ENCODE measurements around the gene CCZ1. TPM values are rescaled to one million over a fixed set of nuclear protein-coding genes. Genes with fewer than 3 reads are reported as not detected.
A peak's percentile ranks its signal among the peaks of the same experiment; 100 is the strongest.
"Not testable (repeated sequence)": the region's sequence is repeated elsewhere in the genome, so short reads cannot be mapped to it uniquely, and the experiment has no call there.

CCZ1 gene
- 10 to 100 TPM; 46.6 to 83.7 (median 59.5) TPM for polyA plus RNA-seq

DNA sequence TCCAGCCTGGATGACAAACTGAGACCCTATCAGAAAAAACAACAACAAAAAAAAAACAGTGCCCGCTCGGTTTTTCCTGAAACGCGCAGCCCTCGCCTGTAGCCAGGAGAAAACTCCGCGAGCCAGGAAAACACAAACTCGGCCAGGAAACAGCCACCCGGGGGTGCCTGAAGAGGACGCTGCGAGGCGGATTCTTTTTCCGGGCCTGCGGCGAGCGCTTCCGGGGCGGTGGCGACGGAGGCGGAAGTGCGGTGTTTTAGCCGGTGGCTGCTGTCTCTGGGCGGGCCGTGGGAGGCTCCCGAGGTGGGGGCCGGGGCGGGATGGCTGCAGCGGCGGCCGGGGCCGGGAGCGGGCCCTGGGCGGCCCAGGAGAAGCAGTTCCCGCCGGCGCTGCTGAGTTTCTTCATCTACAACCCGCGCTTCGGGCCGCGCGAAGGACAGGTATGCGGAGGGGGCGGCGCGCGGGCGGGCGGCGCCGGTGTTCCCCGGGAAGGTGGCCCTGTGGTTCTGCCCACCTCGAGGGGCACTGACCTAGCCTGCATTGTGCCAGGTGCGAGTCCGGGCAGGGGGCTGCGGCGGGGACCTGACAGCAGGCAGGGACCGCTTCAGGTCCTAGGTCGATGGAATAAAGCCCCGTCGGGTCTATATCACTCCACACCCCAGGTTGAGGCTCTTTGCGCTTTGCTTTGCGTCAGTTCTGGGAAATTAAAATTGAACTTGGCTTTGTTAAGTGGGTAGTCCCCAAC lies at the start of gene CCZ1:
Gene CCZ1, plus strand, starts transcription at position 254 of the 745 bp plus-strand sequence. Its CDS starts 67 bp downstream, at position 321.
- peak within 1 kb of the TSS; percentile 81 to 90 (median 88) for H3K4me3 Mint-ChIP-seq
- H3K27ac Mint-ChIP-seq, result peak within 1 kb of the TSS; percentile 80 to 93 (median 88)
- H3K36me3 Mint-ChIP-seq; H3K9me3 Mint-ChIP-seq; H3K27me3 Mint-ChIP-seq (ENCODE audit: low read depth in 3 of 3): not testable (repeated sequence)
- peak; percentile 59 to 79 (median 61) for DNase-seq
- H3K4me1 Mint-ChIP-seq, result peaks cover 0 to 14% of the 10 kb centered on the region in 2 donors

DNA sequence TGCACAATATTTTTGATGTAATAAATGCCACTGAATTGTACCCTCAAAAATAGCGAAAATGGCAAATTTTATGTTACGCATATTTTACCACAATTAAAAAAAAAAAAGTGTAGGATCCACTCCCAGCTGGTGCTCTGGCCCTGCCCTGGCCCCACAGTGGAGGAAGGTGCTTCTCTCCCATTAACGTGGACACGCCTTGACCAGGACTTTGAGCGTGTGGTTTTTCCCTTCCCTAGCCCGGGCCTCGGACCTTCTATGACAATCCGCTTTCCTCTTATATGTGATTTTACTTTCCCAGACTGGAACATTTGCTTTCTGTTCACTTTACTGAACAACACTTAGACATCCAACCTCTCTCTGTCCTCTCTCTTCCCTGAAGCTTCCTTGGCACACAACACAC lies 47.6 kb upstream of the CCZ1 start:
- Mint-ChIP-seq H3K36me3 (peaks cover 0 to 10% (median 3%) of the 10 kb centered on the region in 3 donors), H3K4me1 (no peaks in the 10 kb centered on the region), H3K4me3 (no peak overlapping the region), H3K27ac (no peak overlapping the region), H3K9me3 (no peaks in the 10 kb centered on the region), H3K27me3 (ENCODE audit: low read depth in 3 of 3) (no peaks in the 10 kb centered on the region)
- no peak for DNase-seq

DNA sequence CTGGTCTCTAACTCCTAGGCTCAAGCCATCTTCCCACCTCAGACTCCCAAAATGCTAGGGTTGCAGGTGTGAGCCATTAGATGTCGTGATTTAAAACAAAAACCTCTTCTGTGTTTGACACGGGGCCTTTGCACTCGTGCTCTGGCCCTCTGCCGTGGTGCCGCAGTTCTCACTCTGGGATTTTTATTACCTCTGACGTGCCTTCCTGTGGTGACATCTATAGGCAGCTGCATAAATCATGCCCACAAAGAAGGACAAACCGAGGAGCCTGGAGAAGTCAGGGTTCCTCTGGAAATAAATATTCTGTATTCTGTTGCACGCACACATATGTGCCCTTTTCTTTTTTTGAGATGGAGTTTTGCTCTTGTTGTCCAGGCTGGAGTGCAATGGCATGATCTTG lies 43.8 kb upstream of the CCZ1 start:
- peaks cover 0 to 3% (median 0%) of the 10 kb centered on the region in 3 donors for H3K27me3 Mint-ChIP-seq (ENCODE audit: low read depth in 3 of 3)
- no peak overlapping the region for H3K4me3 Mint-ChIP-seq
- no peak overlapping the region for H3K27ac Mint-ChIP-seq
- no peak for DNase-seq
- peaks cover 0 to 5% of the 10 kb centered on the region in 2 donors for H3K4me1 Mint-ChIP-seq
- H3K9me3 Mint-ChIP-seq, result no peaks in the 10 kb centered on the region
- H3K36me3 Mint-ChIP-seq, result peaks cover 0 to 6% (median 3%) of the 10 kb centered on the region in 3 donors

DNA sequence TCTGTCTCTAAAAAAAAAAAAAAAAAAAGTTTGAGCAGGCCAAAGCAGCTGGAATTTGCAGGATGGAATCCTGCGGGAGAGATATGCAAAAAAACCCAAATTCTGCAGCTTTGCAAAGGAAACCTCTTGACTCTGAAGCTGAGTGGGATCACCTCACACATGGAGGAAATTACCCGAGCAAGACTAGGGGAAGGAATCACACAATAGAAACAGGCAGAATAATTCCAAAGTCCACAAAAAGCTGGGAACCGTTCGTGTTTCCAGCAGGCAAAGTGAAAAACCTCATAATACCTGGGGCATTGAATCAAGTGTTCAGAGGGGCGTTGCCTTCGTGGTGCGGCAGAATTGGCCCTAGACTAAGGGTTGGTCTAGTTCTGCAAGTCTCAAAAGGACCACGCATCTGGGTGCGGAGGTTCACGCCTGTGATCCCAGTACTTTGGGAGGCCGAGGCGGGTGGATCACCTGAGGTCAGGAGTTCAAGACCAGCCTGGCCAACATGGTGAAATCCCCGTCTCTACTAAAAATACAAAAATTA lies 41.4 kb upstream of the CCZ1 start:
- not testable (repeated sequence) for H3K27ac Mint-ChIP-seq

DNA sequence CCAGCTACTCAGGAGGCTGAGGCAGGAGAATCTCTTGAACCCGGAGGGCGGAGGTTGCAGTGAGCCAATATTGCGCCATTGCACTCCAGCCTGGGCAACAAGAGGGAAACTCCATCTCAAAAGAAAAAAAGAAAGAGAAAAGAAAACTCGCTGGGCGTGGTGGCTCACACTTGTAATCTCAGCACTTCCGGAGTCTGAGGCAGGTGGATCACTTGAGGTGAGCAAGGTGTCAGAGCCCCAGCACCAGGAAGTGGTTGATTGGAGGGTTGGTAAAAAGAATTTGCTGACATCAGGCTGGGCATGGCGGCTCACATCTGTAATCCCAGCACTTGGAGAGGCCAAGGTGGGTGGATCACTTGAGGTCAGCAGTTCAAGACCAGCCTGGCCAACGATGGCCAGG lies 40.0 kb upstream of the CCZ1 start:
- not testable (repeated sequence) for H3K4me1 Mint-ChIP-seq; H3K4me3 Mint-ChIP-seq; H3K27me3 Mint-ChIP-seq (ENCODE audit: low read depth in 3 of 3); H3K36me3 Mint-ChIP-seq; H3K27ac Mint-ChIP-seq; H3K9me3 Mint-ChIP-seq
- peak; percentile 16 to 36 (median 24) for DNase-seq

More for the DNA sequence above, 41.4 kb upstream of the CCZ1 start:
- H3K9me3 Mint-ChIP-seq; DNase-seq; H3K27me3 Mint-ChIP-seq (ENCODE audit: low read depth in 3 of 3); H3K4me3 Mint-ChIP-seq; H3K36me3 Mint-ChIP-seq; H3K4me1 Mint-ChIP-seq: not testable (repeated sequence)

DNA sequence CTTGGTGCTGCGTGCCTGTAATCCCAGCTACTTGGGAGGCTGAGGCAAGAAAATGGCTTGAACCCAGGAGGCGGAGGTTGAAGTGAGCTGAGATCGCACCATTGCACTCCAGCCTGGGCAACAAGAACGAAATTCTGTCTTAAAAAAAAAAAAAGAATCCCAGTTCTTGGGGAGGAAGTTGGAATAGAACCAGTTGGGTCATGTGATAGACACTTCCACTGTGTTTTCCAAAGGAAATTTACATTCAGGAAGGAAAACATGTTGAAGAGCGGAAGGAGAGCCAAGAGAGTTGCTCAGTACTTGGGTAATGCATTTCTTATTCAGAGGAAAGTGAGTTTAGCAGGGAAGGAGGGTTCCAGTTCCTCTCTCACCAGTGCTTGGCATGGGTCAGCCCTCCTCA lies 37.3 kb upstream of the CCZ1 start:
- not testable (repeated sequence) for H3K9me3 Mint-ChIP-seq; DNase-seq; H3K4me3 Mint-ChIP-seq; H3K36me3 Mint-ChIP-seq; H3K4me1 Mint-ChIP-seq; H3K27ac Mint-ChIP-seq; H3K27me3 Mint-ChIP-seq (ENCODE audit: low read depth in 3 of 3)

DNA sequence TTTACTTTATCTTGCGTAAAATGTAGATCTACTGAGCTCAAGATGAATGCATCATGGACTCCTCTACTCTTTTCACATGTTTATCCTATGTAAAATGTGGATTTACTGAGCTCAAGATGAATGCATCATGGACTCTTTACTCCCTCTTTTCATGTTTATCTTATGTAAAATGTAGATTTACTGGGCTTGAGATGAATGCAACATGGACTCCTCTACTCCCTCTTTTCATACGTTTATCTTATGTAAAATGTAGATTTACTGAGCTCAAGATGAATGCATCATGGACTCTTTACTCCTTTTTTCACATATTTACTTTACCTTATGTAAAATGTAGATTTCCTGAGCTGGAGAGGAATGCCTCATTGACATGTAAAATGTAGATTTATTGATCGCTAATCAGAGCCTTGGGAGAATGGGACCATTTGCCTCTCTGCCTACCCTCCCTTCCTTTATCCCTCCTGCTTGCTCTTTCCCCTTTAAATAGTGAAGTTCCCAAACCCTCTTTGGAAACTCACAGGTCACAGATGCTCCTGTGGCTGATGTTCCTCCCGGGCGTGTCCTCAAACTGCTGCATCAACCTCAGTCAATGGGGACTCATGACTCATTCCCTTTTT lies 35.7 kb upstream of the CCZ1 start:
- not testable (repeated sequence) for H3K4me3 Mint-ChIP-seq; H3K36me3 Mint-ChIP-seq; H3K4me1 Mint-ChIP-seq; H3K9me3 Mint-ChIP-seq; H3K27me3 Mint-ChIP-seq (ENCODE audit: low read depth in 3 of 3); DNase-seq; H3K27ac Mint-ChIP-seq

DNA sequence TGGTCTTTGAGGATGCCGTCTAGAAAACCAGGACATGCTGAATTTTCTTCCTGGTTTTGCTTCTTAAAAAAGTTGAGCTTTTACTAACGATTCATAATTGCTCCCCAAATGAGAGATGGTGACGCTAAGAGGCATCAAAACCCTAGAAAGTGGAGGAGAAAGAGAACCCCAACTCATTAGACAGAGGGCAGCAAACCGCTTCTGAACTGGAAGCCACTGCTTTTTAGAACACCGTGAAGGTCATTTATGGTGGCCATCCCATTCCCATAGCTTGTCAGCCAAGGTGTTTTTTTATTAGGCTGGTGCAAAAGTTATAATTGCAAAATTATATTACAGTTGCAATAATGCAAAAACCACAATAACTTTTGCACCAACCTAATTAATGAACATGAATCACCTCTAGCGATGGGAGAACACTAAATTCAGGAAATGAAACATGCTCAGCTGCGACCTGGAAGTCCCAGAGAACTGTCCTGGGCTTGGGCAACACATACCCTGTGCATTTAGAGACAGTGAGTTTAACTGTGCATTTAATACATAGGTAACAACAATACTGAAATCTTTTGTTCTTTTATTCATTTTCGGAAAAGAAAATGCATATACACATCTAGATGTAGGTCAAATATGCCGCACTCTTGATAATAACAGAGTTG lies 33.1 kb upstream of the CCZ1 start:
- H3K27me3 Mint-ChIP-seq (ENCODE audit: low read depth in 3 of 3); H3K4me3 Mint-ChIP-seq; H3K27ac Mint-ChIP-seq; DNase-seq; H3K36me3 Mint-ChIP-seq; H3K9me3 Mint-ChIP-seq; H3K4me1 Mint-ChIP-seq: not testable (repeated sequence)

DNA sequence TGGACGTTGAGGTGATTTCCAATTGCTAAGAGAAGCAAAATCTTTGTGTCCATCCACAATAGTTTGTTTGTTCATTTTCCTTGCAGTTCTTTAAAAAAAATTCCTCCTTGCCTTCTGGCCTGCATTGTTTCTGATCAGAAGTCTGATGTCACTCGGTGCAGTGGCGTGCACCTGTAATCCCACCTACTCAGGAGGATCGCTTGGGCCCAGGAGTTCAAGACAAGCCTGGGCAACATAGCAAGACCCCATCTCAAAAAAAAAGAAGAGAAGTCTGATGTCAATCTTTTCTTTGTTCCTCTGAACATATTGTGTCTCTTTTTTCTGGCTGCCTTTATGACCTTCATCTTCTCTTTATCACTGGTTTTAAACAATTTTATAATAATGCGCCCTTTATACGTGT lies 31.5 kb upstream of the CCZ1 start:
- Mint-ChIP-seq H3K4me3 (no peak overlapping the region), H3K4me1 (no peaks in the 10 kb centered on the region), H3K36me3 (peaks cover 0 to 5% (median 4%) of the 10 kb centered on the region in 3 donors), H3K27me3 (ENCODE audit: low read depth in 3 of 3) (peaks cover under 1 to 5% (median 3%) of the 10 kb centered on the region in 3 donors), H3K9me3 (no peaks in the 10 kb centered on the region), H3K27ac (no peak overlapping the region)
- DNase-seq, result no peak

DNA sequence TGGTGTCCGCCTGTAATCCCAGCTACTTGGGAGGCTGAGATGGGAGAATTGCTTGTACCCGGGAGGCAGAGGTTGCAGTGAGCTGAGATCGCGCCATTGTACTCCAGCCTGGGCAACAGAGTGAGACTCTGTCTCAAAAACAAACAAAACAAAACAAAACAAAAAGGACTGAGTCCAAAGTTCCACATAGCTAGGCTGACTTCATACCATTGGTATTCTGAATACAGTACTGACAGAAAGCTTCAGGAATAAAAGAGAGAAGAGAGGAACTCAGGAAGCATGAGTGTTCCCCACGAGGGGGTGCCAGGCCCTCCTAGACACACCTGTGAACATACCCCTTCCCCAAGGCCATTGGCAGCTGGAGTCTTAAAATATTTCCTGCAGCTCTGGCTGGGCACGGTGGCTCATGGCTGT lies 29.6 kb upstream of the CCZ1 start:
- not testable (repeated sequence) for H3K27me3 Mint-ChIP-seq (ENCODE audit: low read depth in 3 of 3); H3K9me3 Mint-ChIP-seq; H3K4me3 Mint-ChIP-seq; DNase-seq; H3K36me3 Mint-ChIP-seq; H3K27ac Mint-ChIP-seq; H3K4me1 Mint-ChIP-seq

DNA sequence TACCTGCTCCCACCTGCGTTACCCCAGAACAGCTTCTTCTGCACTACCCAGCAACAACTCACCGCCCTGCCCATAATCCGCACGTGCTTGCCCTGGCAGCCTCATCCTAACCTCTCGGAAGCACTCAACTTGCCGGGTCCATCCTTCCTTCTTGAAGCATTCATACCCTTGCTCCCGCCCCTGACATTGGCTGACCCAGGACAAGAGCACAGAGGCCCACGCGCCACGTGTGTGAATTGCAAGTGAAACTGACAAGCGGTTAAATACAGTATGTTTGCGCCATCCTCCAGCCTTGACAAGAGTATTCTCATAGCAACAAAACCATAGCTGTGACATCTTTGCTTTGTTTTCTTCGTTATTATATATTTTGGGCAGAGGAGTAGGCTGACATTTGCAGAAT lies 28.8 kb upstream of the CCZ1 start:
- DNase-seq, result no peak
- no peaks in the 10 kb centered on the region for H3K9me3 Mint-ChIP-seq
- H3K4me3 Mint-ChIP-seq, result no peak overlapping the region
- no peaks in the 10 kb centered on the region for H3K4me1 Mint-ChIP-seq
- peaks cover 0 to 5% (median 4%) of the 10 kb centered on the region in 3 donors for H3K36me3 Mint-ChIP-seq
- H3K27ac Mint-ChIP-seq, result no peak overlapping the region
- peaks cover 1 to 4% (median 3%) of the 10 kb centered on the region in 3 donors for H3K27me3 Mint-ChIP-seq (ENCODE audit: low read depth in 3 of 3)

DNA sequence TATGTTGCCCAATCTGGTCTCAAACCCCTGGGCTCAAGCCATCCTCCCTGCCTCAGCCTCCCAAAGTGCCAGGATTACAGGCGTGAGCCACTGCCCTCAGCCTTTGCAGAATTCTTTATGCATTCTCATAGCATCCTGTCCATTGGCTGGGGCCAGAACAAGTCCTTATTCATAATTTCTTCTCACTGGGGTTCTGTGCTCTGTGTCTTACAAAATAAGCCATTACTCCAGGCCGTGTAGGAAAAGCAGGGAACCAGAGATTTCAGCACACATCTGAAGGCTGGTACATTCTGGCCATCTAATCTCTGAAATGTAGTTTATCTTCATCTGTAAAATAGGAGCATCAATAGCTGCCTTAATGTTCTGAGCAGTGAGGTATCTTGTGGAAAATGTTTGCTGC lies 28.2 kb upstream of the CCZ1 start:
- Mint-ChIP-seq H3K9me3 (no peaks in the 10 kb centered on the region), H3K27me3 (ENCODE audit: low read depth in 3 of 3) (peaks cover 1 to 4% (median 4%) of the 10 kb centered on the region in 3 donors), H3K4me3 (no peak overlapping the region), H3K27ac (no peak overlapping the region), H3K36me3 (peaks cover 0 to 5% (median 4%) of the 10 kb centered on the region in 3 donors), H3K4me1 (no peaks in the 10 kb centered on the region)
- no peak for DNase-seq

DNA sequence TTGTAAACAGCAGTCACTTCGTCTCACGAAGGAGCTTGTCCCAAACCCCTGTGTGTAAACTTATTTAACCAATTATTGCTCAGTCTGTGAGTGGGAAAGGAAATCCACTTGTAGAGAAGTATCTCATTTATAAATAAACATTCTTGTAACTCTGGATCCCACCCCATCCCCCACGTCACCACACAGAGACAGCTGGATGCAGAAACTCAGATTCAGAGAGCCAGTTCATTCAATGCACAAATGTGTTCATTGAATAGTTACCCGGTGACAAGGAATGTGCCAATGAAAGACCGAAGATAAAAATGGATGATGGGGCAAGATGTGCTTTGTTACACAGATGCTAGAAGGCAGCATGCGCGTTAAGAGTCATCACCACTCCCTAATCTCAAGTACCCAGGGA lies 26.2 kb upstream of the CCZ1 start:
- no peak overlapping the region for H3K4me3 Mint-ChIP-seq
- no peaks in the 10 kb centered on the region for H3K4me1 Mint-ChIP-seq
- no peak overlapping the region for H3K27ac Mint-ChIP-seq
- peaks cover 1 to 4% (median 4%) of the 10 kb centered on the region in 3 donors for H3K27me3 Mint-ChIP-seq (ENCODE audit: low read depth in 3 of 3)
- H3K36me3 Mint-ChIP-seq, result peaks cover 0 to 3% (median 3%) of the 10 kb centered on the region in 3 donors
- H3K9me3 Mint-ChIP-seq, result no peaks in the 10 kb centered on the region
- DNase-seq, result no peak

DNA sequence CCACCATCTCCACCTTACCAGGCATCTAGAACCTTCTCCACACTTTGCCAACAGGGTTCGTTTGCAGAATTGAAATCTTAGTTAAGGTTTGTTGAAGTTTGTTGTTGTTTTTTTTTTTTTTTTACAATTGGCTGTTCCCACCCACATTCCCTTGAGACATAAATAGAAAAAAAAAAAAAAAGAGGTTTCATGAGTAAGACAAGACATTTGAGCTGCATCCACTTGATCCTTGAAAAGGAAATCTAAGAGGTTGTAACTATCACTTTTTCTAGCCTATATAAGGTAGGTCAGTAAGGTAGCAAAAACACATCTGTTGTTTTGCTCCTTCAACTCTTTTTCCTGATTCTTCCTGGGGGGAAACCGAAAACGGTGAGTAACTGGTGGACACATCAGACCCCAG lies 18.9 kb upstream of the CCZ1 start:
- H3K4me3 Mint-ChIP-seq; H3K27me3 Mint-ChIP-seq (ENCODE audit: low read depth in 3 of 3); H3K4me1 Mint-ChIP-seq; H3K9me3 Mint-ChIP-seq; DNase-seq; H3K36me3 Mint-ChIP-seq; H3K27ac Mint-ChIP-seq: not testable (repeated sequence)

Data from immature natural killer cell (primary cell).